Activated CD4-positive, alpha-beta T cell treated with anti-CD3 and anti-CD28 coated beads for 36 hours (primary cell): ENCODE data around the gene PIK3R5. TPM values are rescaled to one million over a fixed set of nuclear protein-coding genes. Genes with fewer than 3 reads are reported as not detected.

ENCODE experiments used
- ATAC-seq: fragments of 200-7000 bp; cut with Tn5 transposase; one replicate; pipeline ENCODE4 v1.10.0; 2021; ENCODE audit warnings: mild to moderate bottlenecking, moderate library complexity
- CTCF ChIA-PET: fragments of 350-600 bp; sonication (Branson Sonifier 250); formaldehyde crosslinking; loops from one replicate; lab custom pipeline; 2021; ENCODE audit warnings: antibody characterized with exemption; lab: Charles Lee
- POLR2A ChIA-PET: fragments of 350-600 bp; sonication (Branson Sonifier 250); formaldehyde crosslinking; loops from one replicate; lab custom pipeline; 2021; ENCODE audit warnings: antibody characterized with exemption, inconsistent platforms; lab: Charles Lee
- DNase-seq: peaks from one replicate; pipeline ENCODE4 v3.0.0-alpha.2; 2020
- H3K27ac Mint-ChIP-seq: one replicate; pipeline ENCODE4 v1.8.0; 2021; ENCODE audit warnings: mixed read lengths
- H3K27me3 Mint-ChIP-seq: one replicate; pipeline ENCODE4 v1.8.0; 2021; ENCODE audit warnings: mixed read lengths
- H3K36me3 Mint-ChIP-seq: one replicate; pipeline ENCODE4 v1.8.0; 2021; ENCODE audit warnings: low read depth, mixed read lengths
- H3K4me1 Mint-ChIP-seq: one replicate; pipeline ENCODE4 v1.8.0; 2021; ENCODE audit warnings: mixed read lengths
- H3K4me3 Mint-ChIP-seq: one replicate; pipeline ENCODE4 v1.8.0; 2021; ENCODE audit warnings: mild to moderate bottlenecking, moderate library complexity, mixed read lengths
- H3K9me3 Mint-ChIP-seq: one replicate; pipeline ENCODE4 v1.8.0; 2021; ENCODE audit warnings: low read depth, mixed read lengths
- intact Hi-C, 2 experiments: fragments of 100-400 bp; cut with DNase I in 1 of 2; cut with micrococcal nuclease in 1 of 2; formaldehyde crosslinking; loops; one replicate each; pipeline versions ENCODE4 v1.14.2 to v1.15.1; 2022 to 2024; cut with DNase I, micrococcal nuclease
- total RNA-seq, 2 experiments: library from RNA; stranded (reverse); gene quantifications; one replicate each; pipeline ENCODE4 v1.2.3, GENCODE V29; 2021

Gene PIK3R5
- total RNA-seq, 2 experiments from 2014 or later, result 20.4 to 29.2 TPM

DNA sequence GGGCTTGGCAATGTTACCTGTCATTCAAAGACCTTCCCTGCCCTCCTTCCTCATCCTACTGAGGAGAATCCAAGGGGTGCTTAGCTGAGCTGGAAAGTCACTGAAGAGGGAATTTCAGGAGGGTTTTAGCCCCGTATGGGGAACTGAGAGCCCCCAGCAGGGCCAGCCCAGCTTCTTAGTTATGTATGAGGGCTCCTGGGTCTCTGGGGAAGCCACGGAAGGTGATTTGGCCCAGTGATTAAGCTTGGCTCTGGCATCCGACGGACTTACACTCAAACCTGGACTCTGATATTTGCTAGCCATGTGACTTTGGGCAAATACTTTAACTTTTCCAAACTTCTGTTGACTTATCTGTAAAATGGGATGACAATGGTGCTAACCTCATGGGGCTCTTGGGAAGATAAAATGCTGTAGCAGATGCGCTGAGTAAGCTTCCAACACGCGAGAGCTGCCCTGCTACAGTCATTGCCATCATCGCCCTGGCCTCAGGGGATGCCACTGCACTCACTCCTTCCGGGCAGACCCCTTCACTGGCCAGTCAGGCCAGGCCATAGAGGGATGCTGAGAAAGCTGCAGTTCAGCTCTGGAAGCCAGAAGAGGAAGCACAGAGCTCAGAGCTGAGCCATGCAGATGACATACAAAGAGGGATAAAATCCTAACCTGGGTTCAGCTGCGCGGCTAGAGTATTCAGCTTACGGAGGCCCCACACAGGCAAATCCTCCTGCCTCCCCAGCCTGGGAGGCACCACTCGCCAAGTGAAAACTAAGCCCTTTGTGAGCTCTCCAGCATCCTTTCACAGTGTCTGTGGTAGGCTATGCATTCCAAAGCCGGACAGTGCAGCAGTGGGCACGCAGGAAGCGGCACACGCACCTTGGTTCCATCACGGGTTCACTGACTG lies 53.2 kb downstream of the PIK3R5 start:
- Mint-ChIP-seq H3K27me3 (no peaks in the 10 kb centered on the region), H3K36me3 (peaks cover 19% of the 10 kb centered on the region), H3K4me1 (peaks cover 21% of the 10 kb centered on the region), H3K4me3 (no peak overlapping the region), H3K27ac (peak overlapping the region; percentile 2), H3K9me3 (no peaks in the 10 kb centered on the region)
- ChIA-PET CTCF (interaction anchor here (0.7 to 4.4 kb wide), 3 partner anchors 13 to 86 kb away, joined by 3 to 16 read pairs (median 6); no protein-coding TSS in a partner anchor), POLR2A (interaction anchor here (0.5 kb wide), 1 partner anchor 537 kb away, joined by 3 read pairs; no protein-coding TSS in a partner anchor)
- intact Hi-C loops, result no loop called here
- ATAC-seq, result no peak
- no peak for DNase-seq

DNA sequence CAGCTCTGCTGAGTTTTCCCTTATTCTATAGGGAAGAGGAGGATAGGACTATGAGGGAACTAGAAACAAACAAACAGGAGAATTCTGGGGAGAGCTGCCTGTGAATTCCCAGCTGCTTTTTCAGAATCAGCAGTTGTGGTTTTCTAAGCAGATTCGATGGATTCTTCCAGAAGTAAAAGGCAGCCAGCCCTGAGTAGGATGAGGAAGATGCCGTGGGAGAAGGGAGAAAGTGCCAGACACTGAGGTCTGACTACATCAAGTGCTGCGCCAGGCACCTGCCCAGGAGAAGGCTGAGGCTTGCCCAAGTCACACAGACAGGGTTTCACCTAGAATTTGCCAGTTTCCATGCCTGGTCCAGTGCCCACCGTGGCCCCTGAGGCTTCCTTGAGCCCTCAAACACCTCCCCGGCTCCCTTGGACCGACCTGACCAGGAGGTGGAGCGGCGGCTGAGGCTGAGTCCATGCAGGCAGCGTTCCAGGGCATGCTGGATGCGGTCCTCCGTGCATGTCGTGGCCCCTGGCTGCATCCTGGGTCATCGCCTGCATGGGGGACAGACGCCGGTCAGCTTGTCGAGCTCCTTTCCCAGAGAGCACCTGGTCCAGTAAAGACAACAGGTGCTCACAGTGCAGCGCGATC lies 54.4 kb downstream of the PIK3R5 start:
- H3K4me1 Mint-ChIP-seq, result peaks cover 13% of the 10 kb centered on the region
- peaks cover 14% of the 10 kb centered on the region for H3K36me3 Mint-ChIP-seq
- POLR2A ChIA-PET, result no interaction called here
- CTCF ChIA-PET, result interaction anchor here (0.6 to 4.4 kb wide), 4 partner anchors 12 to 1689 kb away, joined by 3 to 16 read pairs (median 3); no protein-coding TSS in a partner anchor
- H3K27me3 Mint-ChIP-seq, result no peaks in the 10 kb centered on the region
- DNase-seq (no peak), ATAC-seq (no peak)
- intact Hi-C loops, result no loop called here
- H3K9me3 Mint-ChIP-seq, result no peaks in the 10 kb centered on the region
- H3K4me3 Mint-ChIP-seq, result no peak overlapping the region
- H3K27ac Mint-ChIP-seq, result no peak overlapping the region

DNA sequence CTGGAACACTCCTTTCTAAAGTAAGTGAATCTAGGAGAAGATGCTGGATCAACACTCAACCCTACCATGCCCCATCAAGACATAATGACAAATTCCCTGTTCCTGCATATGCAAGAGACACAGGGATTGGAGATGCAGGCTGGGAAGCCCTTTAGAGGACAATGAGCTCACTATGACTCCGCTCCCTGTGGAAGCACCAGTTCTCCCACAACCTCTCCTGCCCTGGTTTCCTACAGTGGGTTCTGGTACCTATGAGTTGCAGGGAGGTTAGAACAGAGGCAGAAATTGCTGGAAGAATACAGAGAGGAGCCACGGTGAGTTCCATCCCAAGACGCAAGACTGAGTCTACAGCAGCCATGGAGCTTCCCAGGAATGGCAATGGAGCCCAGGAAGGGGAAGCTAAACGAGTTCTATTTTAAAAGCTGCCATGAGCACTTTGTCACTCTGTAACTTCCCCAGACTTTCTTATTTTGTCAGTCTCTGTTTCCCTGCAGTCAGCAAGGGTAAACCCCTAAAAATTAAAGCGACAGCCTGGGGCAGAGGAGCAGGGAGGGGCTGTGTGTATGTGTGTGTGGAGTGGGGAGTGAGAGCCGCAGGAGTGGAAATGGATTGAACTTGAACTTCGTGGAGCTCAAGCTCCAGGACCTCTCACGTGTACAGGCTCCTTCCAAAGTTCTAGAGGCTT lies 55.8 kb downstream of the PIK3R5 start:
- Mint-ChIP-seq H3K27ac (no peak overlapping the region), H3K27me3 (no peaks in the 10 kb centered on the region), H3K9me3 (no peaks in the 10 kb centered on the region), H3K4me3 (no peak overlapping the region), H3K36me3 (peaks cover 17% of the 10 kb centered on the region), H3K4me1 (peaks cover 5% of the 10 kb centered on the region)
- POLR2A ChIA-PET, result no interaction called here
- intact Hi-C loops, result no loop called here
- CTCF ChIA-PET, result interaction anchor here (1.1 to 2.1 kb wide), 3 partner anchors 9 to 86 kb away, joined by 3 to 8 read pairs (median 3); no protein-coding TSS in a partner anchor
- ATAC-seq (peak; percentile 47), DNase-seq (no peak)

DNA sequence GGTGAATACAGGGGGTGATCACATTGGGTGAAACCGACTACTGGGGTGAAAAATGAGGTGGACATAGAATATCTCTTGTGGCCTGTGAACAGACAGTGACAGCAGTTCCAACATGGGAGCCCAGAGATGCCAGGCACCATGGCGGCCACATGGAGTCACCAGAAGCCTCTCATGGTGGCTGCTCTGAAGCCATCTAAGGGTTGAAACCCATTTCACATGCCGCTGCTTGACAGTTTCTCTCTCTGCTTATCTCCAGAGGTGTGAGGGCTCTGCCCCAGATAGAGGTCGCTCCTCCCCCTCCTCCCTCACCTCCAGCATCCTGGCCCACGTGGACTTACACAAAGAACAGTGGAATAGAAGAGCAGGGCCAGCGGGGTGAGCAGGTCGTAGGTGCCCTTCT lies 60.2 kb downstream of the PIK3R5 start:
- peaks cover 19% of the 10 kb centered on the region for H3K4me1 Mint-ChIP-seq
- CTCF ChIA-PET, result no interaction called here
- no peak overlapping the region for H3K4me3 Mint-ChIP-seq
- intact Hi-C loops, result no loop called here
- peak overlapping the region; percentile 58 for H3K27ac Mint-ChIP-seq
- POLR2A ChIA-PET, result no interaction called here
- ATAC-seq (no peak), DNase-seq (no peak)
- H3K27me3 Mint-ChIP-seq, result no peaks in the 10 kb centered on the region
- H3K9me3 Mint-ChIP-seq, result no peaks in the 10 kb centered on the region
- H3K36me3 Mint-ChIP-seq, result peaks cover 38% of the 10 kb centered on the region

DNA sequence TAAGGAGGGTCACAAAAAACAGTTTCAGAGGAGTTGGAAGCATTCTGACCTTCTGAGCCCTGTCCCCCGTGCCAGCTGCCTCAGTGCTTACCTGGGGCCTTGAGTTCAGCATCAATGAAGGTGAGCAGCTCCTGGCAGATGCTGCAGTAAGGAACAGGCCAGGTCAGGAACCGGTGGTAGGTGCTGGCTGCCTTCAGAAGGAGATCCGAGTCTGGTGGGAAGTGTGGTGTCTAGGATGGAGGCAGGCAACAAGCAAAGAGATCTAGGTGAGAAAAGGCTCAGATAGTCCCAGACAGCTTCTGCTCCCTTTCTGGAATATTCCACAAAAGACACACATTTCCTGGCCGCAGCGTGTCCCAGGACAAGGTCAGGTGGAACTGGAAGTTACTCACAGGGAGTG lies 60.8 kb downstream of the PIK3R5 start:
- Mint-ChIP-seq H3K27ac (peak overlapping the region; percentile 4), H3K9me3 (no peaks in the 10 kb centered on the region), H3K4me1 (peaks cover 23% of the 10 kb centered on the region), H3K36me3 (peaks cover 43% of the 10 kb centered on the region), H3K27me3 (no peaks in the 10 kb centered on the region), H3K4me3 (no peak overlapping the region)
- POLR2A ChIA-PET, result no interaction called here
- CTCF ChIA-PET, result no interaction called here
- intact Hi-C loops, result no loop called here
- ATAC-seq, result no peak
- no peak for DNase-seq

DNA sequence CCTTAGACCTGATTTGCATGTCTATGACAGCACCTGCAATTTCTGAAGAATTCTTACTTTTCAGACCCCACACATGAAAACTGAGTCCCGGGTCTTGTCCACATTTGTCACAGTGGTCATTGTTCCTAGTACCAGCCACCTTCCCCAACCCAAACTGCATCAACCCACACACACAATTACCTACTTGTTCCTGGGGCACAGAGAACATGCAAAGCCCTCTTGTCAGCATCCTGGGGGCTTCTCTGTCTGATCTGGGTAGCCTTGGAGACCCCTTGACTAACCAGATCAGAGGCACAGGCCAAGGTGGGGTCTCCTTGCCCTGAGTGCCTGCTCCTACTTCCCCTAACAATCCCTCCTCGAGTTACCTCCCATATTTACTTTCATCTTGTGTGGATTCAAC lies 61.3 kb downstream of the PIK3R5 start:
- intact Hi-C loops, result no loop called here
- ATAC-seq, result no peak
- POLR2A ChIA-PET, result no interaction called here
- no peak for DNase-seq
- Mint-ChIP-seq H3K4me1 (peaks cover 27% of the 10 kb centered on the region), H3K9me3 (no peaks in the 10 kb centered on the region), H3K4me3 (no peak overlapping the region), H3K36me3 (peaks cover 43% of the 10 kb centered on the region), H3K27me3 (no peaks in the 10 kb centered on the region), H3K27ac (no peak overlapping the region)
- CTCF ChIA-PET, result no interaction called here

DNA sequence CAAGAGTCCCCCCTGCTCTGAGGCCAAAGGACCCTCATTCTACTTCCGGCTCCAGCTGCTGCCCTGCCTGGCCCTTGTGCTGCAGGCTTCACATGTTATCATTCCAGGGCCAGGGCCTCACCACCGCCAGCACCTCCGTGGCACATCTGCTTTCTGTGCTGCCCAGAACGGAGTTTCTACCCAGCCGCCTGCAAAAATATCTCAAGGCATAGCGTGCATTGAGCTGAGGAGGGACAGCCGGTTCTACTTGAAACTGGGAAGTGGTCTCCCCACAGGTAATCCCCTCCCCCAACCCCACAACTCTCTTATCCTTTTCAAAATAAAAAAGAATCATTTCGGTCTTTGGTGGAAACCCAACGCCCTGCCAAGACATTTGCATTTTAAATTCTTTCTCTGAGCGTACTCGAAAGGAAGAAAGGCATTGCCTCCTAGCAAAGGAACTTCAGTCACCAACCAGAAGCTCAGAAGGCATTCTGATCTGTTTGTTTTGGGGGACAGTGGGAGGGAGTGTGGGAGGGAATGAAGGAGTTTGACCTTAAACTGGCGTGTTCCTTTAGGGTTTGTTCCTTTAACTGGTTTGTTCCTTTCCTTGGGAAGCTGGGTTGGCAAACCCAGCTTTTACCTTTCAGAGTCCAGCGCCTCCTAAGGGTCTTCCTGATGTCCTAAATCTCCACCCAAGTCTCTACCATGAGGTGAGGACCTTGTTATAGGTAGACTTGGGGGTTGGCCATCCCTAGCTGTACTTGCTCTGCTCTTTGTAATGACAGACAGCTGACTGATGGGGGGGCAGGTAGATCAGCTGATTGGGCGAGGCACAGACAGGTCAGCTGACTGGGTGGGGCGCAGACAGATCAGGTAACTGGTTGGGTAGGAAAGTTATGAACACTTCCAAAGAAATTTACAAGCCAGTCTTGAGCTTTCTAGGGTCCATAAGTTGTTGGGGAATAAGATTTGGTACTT lies 64.6 kb downstream of the PIK3R5 start:
- ATAC-seq, result no peak
- peaks cover 60% of the 10 kb centered on the region for H3K4me1 Mint-ChIP-seq
- H3K36me3 Mint-ChIP-seq, result peaks cover 48% of the 10 kb centered on the region

DNA sequence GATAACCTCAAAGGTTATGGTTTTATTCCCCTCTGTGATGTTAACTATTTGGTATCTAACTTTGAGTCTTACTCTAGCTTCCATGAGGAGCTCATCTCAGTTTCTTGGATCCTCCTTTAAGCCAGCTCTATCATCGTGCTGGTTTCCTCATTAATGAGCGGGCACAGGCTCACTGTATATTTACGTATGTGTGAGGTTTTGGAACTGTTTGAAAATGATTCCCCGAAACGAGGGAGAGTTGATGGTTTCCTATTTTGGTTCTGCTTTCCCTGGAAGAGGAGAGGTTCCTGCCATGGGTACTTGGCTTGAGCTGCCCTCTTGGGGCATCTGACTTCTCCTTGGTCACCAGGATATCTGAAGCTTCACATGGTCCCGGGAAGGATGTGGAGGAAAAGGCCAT lies 65.3 kb downstream of the PIK3R5 start:
- no peaks in the 10 kb centered on the region for H3K9me3 Mint-ChIP-seq
- ChIA-PET POLR2A (no interaction called here), CTCF (interaction anchor here (0.7 to 3.0 kb wide), 10 partner anchors 9 to 270 kb away, joined by 3 to 8 read pairs (median 5); partner anchors contain the start of gene MYH10)
- peaks cover 45% of the 10 kb centered on the region for H3K36me3 Mint-ChIP-seq
- intact Hi-C loops, result no loop called here
- H3K4me1 Mint-ChIP-seq, result peaks cover 67% of the 10 kb centered on the region
- ATAC-seq, result no peak
- H3K27ac Mint-ChIP-seq, result peak overlapping the region; percentile 55
- no peaks in the 10 kb centered on the region for H3K27me3 Mint-ChIP-seq
- DNase-seq, result no peak
- H3K4me3 Mint-ChIP-seq, result no peak overlapping the region

More for the DNA sequence above, 64.6 kb downstream of the PIK3R5 start:
- CTCF ChIA-PET, result interaction anchor here (0.6 to 3.0 kb wide), 9 partner anchors 8 to 270 kb away, joined by 3 to 8 read pairs (median 3); partner anchors contain the start of genes MYH10 and PIK3R6
- intact Hi-C loops, result no loop called here
- DNase-seq, result peak; percentile 49
- Mint-ChIP-seq H3K27ac (no peak overlapping the region), H3K27me3 (no peaks in the 10 kb centered on the region), H3K9me3 (no peaks in the 10 kb centered on the region), H3K4me3 (no peak overlapping the region)
- POLR2A ChIA-PET, result interaction anchor here (1.0 kb wide), 1 partner anchor 9 kb away, joined by 3 read pairs; no protein-coding TSS in a partner anchor

DNA sequence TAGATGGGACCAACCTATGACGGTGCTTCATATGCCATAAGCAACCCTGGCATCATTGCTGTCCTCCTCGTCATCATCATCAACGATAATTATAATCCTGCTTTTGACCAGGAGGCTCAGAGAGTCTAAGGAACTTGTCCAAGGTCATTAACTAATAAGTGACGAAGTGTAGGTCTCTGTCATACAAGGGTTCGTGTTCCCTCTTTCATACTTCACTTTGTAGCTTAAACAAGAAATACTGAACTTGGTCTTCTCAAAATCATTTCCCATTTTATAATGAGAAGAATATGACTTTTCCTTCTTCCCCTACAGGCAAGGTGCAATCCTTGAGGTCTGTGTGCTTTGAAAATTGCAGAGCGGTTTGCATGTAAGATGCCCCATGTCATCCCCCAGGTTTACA lies 66.9 kb downstream of the PIK3R5 start:
- intact Hi-C loops, result loop anchor here (1.0 to 5.0 kb wide), 9 partner anchors 37 to 516 kb away; partner anchors contain the start of genes PIK3R5 (in 2 of the 2), MYH10 (in 1 of the 2) and RPL26 (in 1 of the 2)
- ATAC-seq (no peak), DNase-seq (no peak)
- H3K4me3 Mint-ChIP-seq, result no peak overlapping the region
- peaks cover 77% of the 10 kb centered on the region for H3K4me1 Mint-ChIP-seq
- H3K9me3 Mint-ChIP-seq, result no peaks in the 10 kb centered on the region
- CTCF ChIA-PET, result interaction anchor here (1.0 to 1.6 kb wide), 2 partner anchors 12 to 100 kb away, joined by 3 to 5 read pairs; no protein-coding TSS in a partner anchor
- POLR2A ChIA-PET, result interaction anchor here (0.6 kb wide), 1 partner anchor 404 kb away, joined by 3 read pairs; no protein-coding TSS in a partner anchor
- peak overlapping the region; percentile 29 for H3K27ac Mint-ChIP-seq
- H3K36me3 Mint-ChIP-seq, result peaks cover 37% of the 10 kb centered on the region
- no peaks in the 10 kb centered on the region for H3K27me3 Mint-ChIP-seq

DNA sequence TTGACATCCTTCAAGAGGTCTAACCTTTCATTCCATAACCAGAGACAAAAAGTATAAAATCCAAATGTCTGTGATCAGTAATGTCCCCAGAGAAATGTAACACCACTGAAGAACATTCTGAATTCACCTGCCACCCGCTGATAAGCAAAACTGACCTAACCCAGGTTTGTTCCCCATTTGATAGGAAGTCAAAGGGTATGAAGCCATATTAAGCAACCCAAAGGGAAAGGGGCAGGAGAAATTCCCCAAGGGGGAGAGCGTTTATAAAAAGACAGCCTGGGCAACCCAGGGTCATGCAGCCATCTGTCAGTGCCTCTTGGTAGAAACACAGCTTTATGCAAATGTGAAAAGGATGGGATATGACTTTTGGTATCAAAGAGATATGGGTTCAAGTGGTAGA lies 67.4 kb downstream of the PIK3R5 start:
- Mint-ChIP-seq H3K36me3 (peaks cover 37% of the 10 kb centered on the region), H3K27ac (peak overlapping the region; percentile 22), H3K4me1 (peaks cover 77% of the 10 kb centered on the region), H3K27me3 (no peaks in the 10 kb centered on the region), H3K4me3 (no peak overlapping the region), H3K9me3 (no peaks in the 10 kb centered on the region)
- ChIA-PET POLR2A (interaction anchor here (0.6 kb wide), 1 partner anchor 404 kb away, joined by 3 read pairs; no protein-coding TSS in a partner anchor), CTCF (interaction anchor here (1.0 kb wide), 1 partner anchor 13 kb away, joined by 3 read pairs; no protein-coding TSS in a partner anchor)
- intact Hi-C loops, result loop anchor here (2.0 to 5.0 kb wide), 6 partner anchors 41 to 516 kb away; partner anchors contain the start of genes MYH10 (in 1 of the 2), PIK3R5 (in 1 of the 2) and RPL26 (in 1 of the 2)
- ATAC-seq (no peak), DNase-seq (no peak)
